Caki2 (cell line): Measurements from ENCODE around the gene PCDH12. TPM values are rescaled to one million over a fixed set of nuclear protein-coding genes. Genes with fewer than 3 reads are reported as not detected.

Experiments used
- DNase-seq: peaks from one replicate; pipeline ENCODE4 v3.0.0-alpha.2; 2015; ENCODE audit warnings: low read depth
- in situ Hi-C: cut with HindIII; loops from 2 replicates; pipeline ENCODE4 v1.10.0; 2016; ENCODE audit warnings: low sequenced_read_pairs, low pct_unique_long_range_greater_than_20kb, mixed read lengths
- total RNA-seq: library from RNA; depleted of rRNA; stranded (reverse); fragments of >200 nt; shearing (Covaris generic); gene quantifications from 2 replicates; pipeline ENCODE4 v1.2.3, GENCODE V29; 2014; ENCODE audit warnings: low replicate concordance

PCDH12 gene
- total RNA-seq, 1 experiment from 2014 or later, result not detected

DNA sequence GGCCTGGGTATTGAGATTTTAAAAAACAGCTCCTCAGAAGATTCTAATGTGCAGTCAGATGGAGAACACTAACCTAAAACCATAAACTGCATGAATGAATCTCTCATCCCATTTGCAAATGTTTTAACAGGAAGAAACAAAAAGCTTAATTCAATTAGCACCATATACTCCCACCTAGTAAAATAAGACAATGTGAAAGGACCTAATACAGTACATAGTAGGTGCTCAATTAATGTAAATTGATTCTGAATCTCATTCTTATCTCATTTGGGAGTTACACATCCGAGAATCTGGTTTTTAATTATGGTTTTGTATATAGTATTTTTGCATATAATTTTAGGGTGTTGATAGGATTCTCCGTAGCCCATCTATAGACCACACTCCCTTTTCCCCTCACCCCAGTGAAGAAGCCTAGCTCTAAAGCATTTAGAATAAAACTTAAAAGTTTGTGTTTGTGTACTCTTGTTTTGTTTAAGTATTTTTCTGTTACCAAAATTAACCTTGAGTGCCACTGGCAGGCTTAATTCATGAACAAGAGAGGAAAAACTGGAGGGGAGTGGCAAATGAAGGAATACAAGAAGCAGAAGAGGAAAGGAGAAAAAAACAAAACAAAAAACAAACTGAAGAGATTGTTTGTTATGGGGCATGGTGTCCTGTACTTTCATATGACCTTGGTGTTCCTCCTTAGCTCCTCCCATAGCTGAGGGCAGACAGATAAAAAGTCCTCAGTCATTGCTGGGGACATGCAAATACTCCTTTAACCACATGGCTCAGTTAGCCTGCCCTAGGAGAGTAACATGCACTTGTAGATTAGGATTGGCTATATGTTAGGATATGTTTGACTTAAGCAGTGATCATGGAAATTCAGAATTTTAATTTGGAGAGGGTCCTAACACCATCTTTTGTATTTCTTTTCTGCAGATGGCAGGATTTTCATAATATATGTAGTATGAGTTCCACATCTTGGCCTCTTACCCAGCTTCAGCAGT lies 12.1 kb upstream of the PCDH12 start:
- in situ Hi-C loops, result no loop called here
- peak; percentile 42 for DNase-seq

- DNase-seq, result peak; percentile 91
- in situ Hi-C loops, result no loop called here
Measured at GRCh38 chr5:141968914-141969608, 11.1 kb upstream of the PCDH12 start, which contains the start of gene RNF14. Gene RNF14, plus strand, starts transcription at chr5:141969105. Its CDS starts 4,484 bp downstream, at chr5:141973589.

DNA sequence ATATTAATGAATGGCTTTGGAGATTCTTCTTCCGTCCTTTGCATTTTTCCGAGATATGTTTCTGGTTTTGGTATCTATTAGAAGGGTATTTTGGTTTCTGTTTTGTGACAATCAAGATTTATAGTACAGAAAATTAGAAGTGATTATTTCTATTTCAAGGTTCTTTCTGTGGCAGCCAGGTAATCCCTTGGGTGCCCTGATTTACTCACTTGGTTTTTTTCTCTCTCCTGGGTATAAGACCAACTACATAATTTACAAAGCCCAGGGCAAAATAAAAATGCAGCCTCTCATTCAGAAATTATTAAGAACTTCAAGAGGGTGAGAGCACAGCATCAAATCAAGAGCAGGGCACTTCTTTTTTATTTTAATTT lies 8.9 kb upstream of the PCDH12 start:
- in situ Hi-C loops, result no loop called here

GRCh38 chr5:141966275-141966962 lies 8.4 kb upstream of the PCDH12 start:
- in situ Hi-C loops, result no loop called here
- DNase-seq, result no peak

More for the DNA sequence above, 8.9 kb upstream of the PCDH12 start:
- DNase-seq, result no peak

DNA sequence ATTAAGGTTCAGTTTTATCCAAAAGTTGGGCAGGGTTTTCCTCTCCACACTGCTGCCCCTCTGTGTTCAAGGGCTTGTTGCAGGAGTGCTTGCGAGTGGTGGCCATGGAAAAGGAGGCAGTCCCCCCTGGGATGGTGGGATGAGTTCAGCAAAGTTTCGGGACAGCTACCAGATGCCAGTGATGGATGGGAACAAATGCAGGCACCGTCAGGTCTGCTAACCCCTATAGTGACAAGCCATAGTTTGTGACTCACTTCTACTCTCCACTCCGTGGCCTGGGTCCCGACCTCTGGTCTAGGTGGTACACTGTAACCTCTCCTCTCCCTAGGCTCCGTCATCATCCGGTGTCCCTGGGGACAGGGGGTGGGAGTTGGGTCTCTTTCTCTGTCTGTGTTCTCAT lies 7.1 kb upstream of the PCDH12 start:
- in situ Hi-C loops, result no loop called here
- DNase-seq, result no peak

DNA sequence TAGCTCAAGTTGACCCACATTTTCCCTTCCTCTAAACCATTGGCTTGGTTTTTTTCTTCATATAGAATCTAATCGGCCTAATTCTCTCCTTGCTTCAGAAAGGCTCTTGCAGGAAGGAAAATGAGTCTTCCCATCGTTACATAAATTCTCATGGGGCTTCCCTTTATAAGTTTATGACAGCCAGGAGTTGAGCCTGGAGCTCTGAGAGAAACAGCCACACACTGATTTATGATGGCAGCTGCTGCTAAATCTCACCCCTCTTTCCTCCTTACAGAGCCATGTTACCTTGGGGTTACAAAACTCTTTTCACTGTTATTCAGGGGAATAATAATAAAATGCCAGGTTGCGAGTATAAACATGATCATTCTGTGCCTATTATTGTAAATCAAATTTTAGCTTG lies 5.7 kb upstream of the PCDH12 start:
- no peak for DNase-seq
- in situ Hi-C loops, result no loop called here

- DNase-seq, result no peak
- in situ Hi-C loops, result no loop called here
Measured at GRCh38 chr5:141961466-141961865, 3.5 kb upstream of the PCDH12 start.

DNA sequence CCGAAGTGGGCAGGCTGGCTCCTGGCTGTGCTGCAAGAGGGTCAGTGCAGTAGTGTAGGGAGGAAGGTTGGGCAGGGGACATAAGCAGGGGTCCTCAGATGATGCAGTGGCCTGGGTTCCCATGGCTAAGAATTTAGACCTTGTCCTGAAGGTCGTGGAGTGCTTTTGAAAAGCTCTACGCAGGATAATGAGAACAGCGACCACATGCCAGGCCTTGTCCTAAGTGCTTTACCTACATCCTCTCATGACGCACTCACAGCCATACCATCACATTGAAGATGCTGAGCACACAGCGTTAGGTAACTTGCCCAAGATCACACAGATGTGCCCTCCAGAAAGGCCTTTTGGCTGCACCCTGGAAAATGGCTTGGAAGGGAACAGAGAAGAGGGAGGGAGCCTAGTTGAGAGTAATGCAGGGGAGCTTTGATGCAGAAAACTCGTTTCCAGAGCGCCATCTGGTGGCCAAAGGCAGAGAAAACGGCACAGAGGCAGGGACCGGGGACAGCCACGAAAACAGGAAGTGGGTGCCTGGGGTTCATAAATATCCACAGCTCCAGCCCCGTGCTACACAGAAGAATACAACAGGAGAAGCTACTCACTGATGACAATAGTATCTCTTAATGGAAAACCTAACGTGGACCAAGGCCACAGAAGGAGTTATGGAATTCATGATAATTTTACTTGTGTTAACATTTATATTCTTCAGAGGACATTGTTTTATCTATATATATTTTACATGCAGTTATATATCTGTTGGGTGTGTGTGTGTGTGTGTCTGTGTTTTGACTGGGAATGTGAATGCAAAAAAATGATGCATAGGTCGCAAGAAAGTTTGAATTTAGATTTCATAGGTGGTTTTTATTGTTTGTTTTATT lies 2.7 kb upstream of the PCDH12 start:
- DNase-seq, result peak; percentile 75
- in situ Hi-C loops, result no loop called here

DNA sequence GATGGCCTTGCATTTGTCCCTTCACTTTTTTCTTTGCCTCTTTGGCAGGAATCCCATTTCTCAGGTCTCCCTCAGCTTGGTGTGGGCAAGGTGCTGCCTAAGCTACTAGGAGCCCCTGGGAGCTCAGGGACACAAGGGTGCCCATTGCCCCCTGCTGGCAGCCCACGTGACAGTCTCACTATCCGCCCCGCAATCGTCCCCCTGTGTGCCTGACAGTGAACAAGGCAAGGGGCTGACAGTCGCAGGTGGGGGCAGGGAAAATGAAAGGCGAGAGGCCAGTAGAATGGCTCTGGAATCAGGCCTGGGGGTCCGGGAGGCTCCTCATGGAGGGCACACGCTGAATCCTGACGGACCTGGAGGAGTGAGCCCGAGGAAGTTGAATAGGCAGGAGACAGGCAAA lies 2.0 kb upstream of the PCDH12 start:
- in situ Hi-C loops, result no loop called here
- no peak for DNase-seq

GRCh38 chr5:141958546-141959172 lies 657 bp upstream of the PCDH12 start:
- DNase-seq, result no peak
- in situ Hi-C loops, result no loop called here

DNA sequence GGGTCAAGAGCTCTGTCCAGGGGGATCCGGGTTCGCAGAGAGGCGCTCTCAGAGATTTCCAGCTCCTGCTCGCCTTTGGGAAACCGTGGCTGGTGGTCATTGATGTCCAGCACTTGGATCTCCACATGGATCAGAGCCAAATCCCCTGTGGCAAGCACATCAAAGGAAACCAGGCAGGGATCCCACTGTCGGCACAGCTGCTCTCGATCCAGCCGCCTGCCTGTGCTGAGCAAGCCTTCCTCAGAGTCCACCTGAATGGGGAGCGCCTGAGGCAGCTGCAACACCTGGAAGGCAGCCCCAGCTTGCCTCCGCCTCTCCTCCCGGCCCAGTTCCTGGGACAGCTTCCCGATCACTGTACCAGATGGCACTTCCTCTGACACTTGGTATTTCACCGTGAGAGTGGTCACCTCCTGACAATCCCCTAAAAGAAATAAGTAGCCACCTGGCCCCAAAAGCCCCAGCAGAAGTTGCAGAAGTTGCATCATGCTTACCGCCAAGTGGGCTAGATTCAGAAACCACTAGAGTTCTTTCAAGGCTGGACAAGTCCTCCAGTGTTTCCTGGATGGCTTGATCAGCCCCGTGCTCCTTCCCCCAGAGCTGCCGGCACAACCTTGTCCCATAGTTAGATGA lies 520 bp downstream of the PCDH12 start:
- no peak for DNase-seq
- in situ Hi-C loops, result no loop called here

GRCh38 chr5:141954194-141954593 lies 3.8 kb downstream of the PCDH12 start:
- in situ Hi-C loops, result no loop called here

GRCh38 chr5:141952020-141952419 lies 6.0 kb downstream of the PCDH12 start:
- in situ Hi-C loops, result no loop called here
- DNase-seq, result no peak

More at GRCh38 chr5:141954194-141954593, 3.8 kb downstream of the PCDH12 start:
- no peak for DNase-seq

DNA sequence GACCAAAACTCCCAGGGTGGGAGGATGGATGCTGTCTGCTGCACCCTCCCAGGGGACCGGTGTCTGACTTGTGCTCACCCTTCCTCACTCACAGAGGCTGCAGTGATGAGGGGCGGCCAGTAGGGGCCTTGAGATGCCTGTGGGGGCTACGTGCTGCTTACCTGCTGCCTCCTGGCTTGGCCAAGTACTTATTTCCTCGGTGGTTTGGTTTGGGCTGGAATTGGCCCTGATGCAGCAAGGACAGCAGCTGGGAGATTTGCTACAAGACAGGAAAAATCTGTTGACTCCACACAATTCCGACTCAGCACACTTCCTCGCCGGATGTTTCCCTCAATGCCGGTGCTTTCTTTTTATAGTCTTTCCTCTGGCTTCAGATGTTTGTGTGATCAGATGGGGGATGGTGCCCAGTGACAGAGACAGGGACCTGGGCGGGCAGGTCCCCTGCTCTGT lies 6.6 kb downstream of the PCDH12 start:
- in situ Hi-C loops, result no loop called here
- DNase-seq, result no peak

DNA sequence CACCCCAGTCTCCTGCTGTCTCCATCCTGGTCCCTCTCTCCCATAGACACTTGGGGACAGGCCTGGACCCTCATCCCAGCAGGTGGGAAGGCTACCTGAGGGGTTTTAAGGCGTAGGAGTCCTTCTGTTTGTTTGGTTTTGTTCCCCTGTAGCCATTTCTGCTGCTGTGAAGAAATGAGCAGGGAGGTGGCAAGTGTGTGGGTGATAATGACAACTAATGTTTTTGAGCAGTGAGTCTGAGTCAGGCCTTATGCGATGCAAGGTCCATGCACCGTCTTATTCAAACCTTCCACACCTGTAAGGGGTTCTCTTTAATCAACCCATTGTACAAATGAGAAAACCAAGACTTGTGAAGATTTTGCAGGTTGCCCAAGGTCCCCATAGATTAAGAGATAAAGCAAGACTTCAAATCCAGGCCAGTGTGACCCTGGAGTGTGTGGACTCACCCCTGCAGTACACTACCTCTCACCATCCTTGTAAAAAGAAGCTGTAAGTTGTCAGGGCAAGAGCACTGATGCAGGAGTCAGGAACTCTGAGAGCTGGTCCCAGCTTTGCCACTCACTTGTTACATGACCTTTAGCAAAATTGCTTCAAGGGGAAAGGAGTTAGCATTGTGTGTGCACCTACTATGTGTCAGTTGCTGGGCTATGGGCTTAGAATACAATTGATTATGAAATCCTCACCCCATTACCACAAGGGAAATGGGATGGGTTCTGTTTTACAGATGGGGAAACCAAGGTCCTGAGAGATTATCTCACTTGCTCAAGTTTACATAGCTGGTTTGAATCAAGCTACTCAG lies 7.6 kb downstream of the PCDH12 start:
- in situ Hi-C loops, result no loop called here
- no peak for DNase-seq

GRCh38 chr5:141949511-141949910 lies 8.5 kb downstream of the PCDH12 start:
- DNase-seq, result no peak
- in situ Hi-C loops, result no loop called here
